Measurements from ENCODE around the gene TMCC2. TPM values are rescaled to one million over a fixed set of nuclear protein-coding genes. Genes with fewer than 3 reads are reported as not detected.

TMCC2 gene
- total and polyA plus RNA-seq, 2 donors (not counting 1 experiment from before 2014, with no cell fraction given) = 2.0 to 4.0 TPM

DNA sequence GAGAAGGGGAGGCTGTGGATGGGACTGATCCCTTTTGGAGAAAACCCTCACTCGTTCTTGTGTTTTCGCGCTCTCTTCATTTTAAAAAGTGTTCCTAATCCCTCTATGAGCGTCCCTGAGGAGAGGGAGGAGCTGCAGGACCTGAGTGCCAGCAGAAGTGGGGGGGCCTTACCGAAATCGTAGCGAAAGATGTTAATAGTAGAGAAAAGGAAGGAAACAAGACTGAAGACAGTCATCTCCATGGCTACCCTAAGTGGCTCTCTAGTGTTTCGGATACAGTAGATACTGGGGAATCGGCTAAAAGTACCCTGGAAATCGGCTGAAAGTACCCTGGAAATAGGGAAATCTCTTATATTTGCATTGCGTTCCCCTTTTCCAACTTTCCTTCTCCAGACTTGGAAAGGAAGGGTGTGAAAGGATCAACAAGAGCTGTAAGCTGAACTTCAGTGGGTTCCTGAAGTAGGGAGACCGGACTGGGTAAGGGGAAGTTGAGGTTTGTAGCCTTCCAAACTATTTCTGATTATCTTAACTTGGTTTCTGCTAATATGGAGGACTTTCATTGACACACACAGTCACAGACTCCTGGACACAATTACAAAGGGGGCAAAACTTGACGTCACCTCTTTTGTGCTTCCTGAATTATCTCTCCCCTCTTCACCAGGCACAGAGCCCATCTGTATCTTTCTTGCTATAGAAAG lies 15.8 kb upstream of the TMCC2 start:
- ATAC-seq (ENCODE audit: low read depth) (peak; percentile 46), DNase-seq (no peak)
- peaks cover 22 to 25% of the 10 kb centered on the region in 2 donors for H3K4me1 ChIP-seq (ENCODE audit: control insufficient read depth in 2 of 2, insufficient read depth in 2 of 2, low read length in 2 of 2)
- WGBS (ENCODE audit: insufficient coverage) = 20% methylated on average over 5 of the region's 13 CpGs
- no peaks in the 10 kb centered on the region for H3K36me3 ChIP-seq (replicated peaks in 1 of 2; ENCODE audit: control extremely low read depth in 1 of 2, control insufficient read depth in 1 of 2, extremely low read depth in 1 of 2, insufficient read depth in 2 of 2, low read length in 1 of 2)
- Mint-ChIP-seq H3K4me3 (peak overlapping the region; percentile 96), H3K4me1 (peaks cover 48% of the 10 kb centered on the region), H3K9me3 (ENCODE audit: insufficient read depth) (no peaks in the 10 kb centered on the region), H3K27me3 (peaks cover 1% of the 10 kb centered on the region), H3K27ac (peak overlapping the region; percentile 96)
- H3K4me3 ChIP-seq (ENCODE audit: control extremely low read depth in 1 of 5, extremely low read depth in 1 of 5, insufficient read depth in 1 of 5, low read depth in 2 of 5, low read length in 4 of 5) = peak overlapping the region; percentile 70 to 96 (median 91)
- peaks cover 42% of the 10 kb centered on the region for H3K79me2 ChIP-seq (ENCODE audit: control insufficient read depth, insufficient read depth, low read length)
- ChIA-PET POLR2A (interaction anchor here (1.3 to 1.8 kb wide), 2 partner anchors 13 to 17 kb away, joined by 4 to 8 read pairs; no protein-coding TSS in a partner anchor), CTCF (interaction anchor here (1.3 to 2.2 kb wide), 3 partner anchors 16 to 90 kb away, joined by 4 to 6 read pairs (median 5); partner anchors contain the start of genes RBBP5 and TMCC2)
- H3K4me2 ChIP-seq (replicated peaks; ENCODE audit: low read depth, low read length, poor library complexity, severe bottlenecking) = peak overlapping the region; percentile 89
- H3K27ac ChIP-seq (ENCODE audit: low read length in 2 of 2) = peak overlapping the region; percentile 64 to 75
- H2AFZ ChIP-seq (ENCODE audit: insufficient read depth, low read depth, low read length, poor library complexity, severe bottlenecking) = peak overlapping the region; percentile 97
- no peak for TF ChIP-seq EZH2 (IDR thresholded peaks at IDR 0.05; ENCODE audit: borderline replicate concordance, insufficient read depth, low read depth, low read length, poor library complexity, severe bottlenecking)
- TF ChIP-seq, protein P1, sequence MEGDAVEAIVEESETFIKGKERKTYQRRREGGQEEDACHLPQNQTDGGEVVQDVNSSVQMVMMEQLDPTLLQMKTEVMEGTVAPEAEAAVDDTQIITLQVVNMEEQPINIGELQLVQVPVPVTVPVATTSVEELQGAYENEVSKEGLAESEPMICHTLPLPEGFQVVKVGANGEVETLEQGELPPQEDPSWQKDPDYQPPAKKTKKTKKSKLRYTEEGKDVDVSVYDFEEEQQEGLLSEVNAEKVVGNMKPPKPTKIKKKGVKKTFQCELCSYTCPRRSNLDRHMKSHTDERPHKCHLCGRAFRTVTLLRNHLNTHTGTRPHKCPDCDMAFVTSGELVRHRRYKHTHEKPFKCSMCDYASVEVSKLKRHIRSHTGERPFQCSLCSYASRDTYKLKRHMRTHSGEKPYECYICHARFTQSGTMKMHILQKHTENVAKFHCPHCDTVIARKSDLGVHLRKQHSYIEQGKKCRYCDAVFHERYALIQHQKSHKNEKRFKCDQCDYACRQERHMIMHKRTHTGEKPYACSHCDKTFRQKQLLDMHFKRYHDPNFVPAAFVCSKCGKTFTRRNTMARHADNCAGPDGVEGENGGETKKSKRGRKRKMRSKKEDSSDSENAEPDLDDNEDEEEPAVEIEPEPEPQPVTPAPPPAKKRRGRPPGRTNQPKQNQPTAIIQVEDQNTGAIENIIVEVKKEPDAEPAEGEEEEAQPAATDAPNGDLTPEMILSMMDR (IDR thresholded peaks at IDR 0.05) = no peak
- no peaks in the 10 kb centered on the region for H3K27me3 ChIP-seq (replicated peaks in 1 of 4; ENCODE audit: control extremely low read depth in 1 of 4, control insufficient read depth in 3 of 4, insufficient read depth in 4 of 4, low read length in 3 of 4)
- H3K9ac ChIP-seq (ENCODE audit: low read length) = peak overlapping the region; percentile 92
- intact Hi-C loops (cut with micrococcal nuclease) = loop anchor here (1.0 kb wide), 5 partner anchors 15 to 420 kb away; partner anchors contain the start of genes ELK4, NUAK2 and TMCC2
- no peaks in the 10 kb centered on the region for H3K9me3 ChIP-seq (ENCODE audit: control extremely low read depth in 1 of 3, control insufficient read depth in 2 of 3, insufficient read depth in 1 of 3, low read length in 2 of 3)
- peaks cover 6% of the 10 kb centered on the region for H4K20me1 ChIP-seq (ENCODE audit: control insufficient read depth, insufficient read depth, low read length, poor library complexity, severe bottlenecking)

DNA sequence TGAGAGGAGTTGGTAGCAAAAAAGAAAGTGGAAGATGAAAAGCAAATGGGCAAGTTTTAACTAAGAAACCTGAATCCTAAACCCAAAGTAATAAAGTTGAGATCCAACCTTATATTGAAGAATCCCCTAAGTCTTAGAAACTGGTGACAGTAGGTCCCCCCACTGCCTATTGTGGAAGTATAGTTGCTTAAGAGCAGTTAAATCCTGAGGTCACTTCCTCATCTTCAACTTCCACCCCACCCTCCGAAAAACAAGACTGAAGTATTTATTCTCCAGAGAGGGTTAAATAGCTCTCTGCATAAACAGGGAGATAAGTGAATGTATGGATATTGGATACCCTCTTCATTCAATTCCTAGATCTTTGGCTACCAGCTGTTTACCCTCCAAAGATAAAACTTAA lies 13.0 kb upstream of the TMCC2 start:
- no peak overlapping the region for H3K27ac Mint-ChIP-seq
- Histone ChIP-seq H3K9me3 (ENCODE audit: control extremely low read depth in 1 of 3, control insufficient read depth in 2 of 3, insufficient read depth in 1 of 3, low read length in 2 of 3) (no peaks in the 10 kb centered on the region), H2AFZ (ENCODE audit: insufficient read depth, low read depth, low read length, poor library complexity, severe bottlenecking) (peak overlapping the region; percentile 43), H3K4me2 (replicated peaks; ENCODE audit: low read depth, low read length, poor library complexity, severe bottlenecking) (no peak overlapping the region), H3K27me3 (replicated peaks in 1 of 4; ENCODE audit: control extremely low read depth in 1 of 4, control insufficient read depth in 3 of 4, insufficient read depth in 4 of 4, low read length in 3 of 4) (no peaks in the 10 kb centered on the region), H3K4me3 (ENCODE audit: control extremely low read depth in 1 of 5, extremely low read depth in 1 of 5, insufficient read depth in 1 of 5, low read depth in 2 of 5, low read length in 4 of 5) (no peak overlapping the region), H3K27ac (ENCODE audit: low read length in 2 of 2) (no peak overlapping the region), H3K9ac (ENCODE audit: low read length) (no peak overlapping the region), H3K36me3 (replicated peaks in 1 of 2; ENCODE audit: control extremely low read depth in 1 of 2, control insufficient read depth in 1 of 2, extremely low read depth in 1 of 2, insufficient read depth in 2 of 2, low read length in 1 of 2) (no peaks in the 10 kb centered on the region), H3K79me2 (ENCODE audit: control insufficient read depth, insufficient read depth, low read length) (peaks cover 17% of the 10 kb centered on the region), H3K4me1 (ENCODE audit: control insufficient read depth in 2 of 2, insufficient read depth in 2 of 2, low read length in 2 of 2) (peaks cover 22 to 25% of the 10 kb centered on the region in 2 donors), H4K20me1 (ENCODE audit: control insufficient read depth, insufficient read depth, low read length, poor library complexity, severe bottlenecking) (no peaks in the 10 kb centered on the region)
- intact Hi-C loops (cut with micrococcal nuclease) = no loop called here
- H3K4me3 Mint-ChIP-seq = no peak overlapping the region
- peaks cover 7% of the 10 kb centered on the region for H3K27me3 Mint-ChIP-seq
- DNase-seq = no peak
- ChIA-PET POLR2A (interaction anchor here (0.6 kb wide), 1 partner anchor 14 kb away, joined by 5 read pairs; no protein-coding TSS in a partner anchor), CTCF (interaction anchor here (1.0 to 1.1 kb wide), 2 partner anchors 9 to 15 kb away, joined by 3 to 4 read pairs; no protein-coding TSS in a partner anchor)
- H3K9me3 Mint-ChIP-seq (ENCODE audit: insufficient read depth) = no peaks in the 10 kb centered on the region
- H3K4me1 Mint-ChIP-seq = peaks cover 36% of the 10 kb centered on the region
- TF ChIP-seq, protein P1 (IDR thresholded peaks at IDR 0.05) = no peak
- no peak for TF ChIP-seq EZH2 (IDR thresholded peaks at IDR 0.05; ENCODE audit: borderline replicate concordance, insufficient read depth, low read depth, low read length, poor library complexity, severe bottlenecking)
- no peak for ATAC-seq (ENCODE audit: low read depth)
- no CpG with 5 or more reads among the region's 1 CpG for WGBS (ENCODE audit: insufficient coverage)
